Thyroid gland (tissue), 4 donors: ENCODE results near the gene TNNC2. TPM values are rescaled to one million over a fixed set of nuclear protein-coding genes. Genes with fewer than 3 reads are reported as not detected.
A peak's percentile ranks its signal among the peaks of the same experiment; 100 is the strongest.

Experiments
- DNase-seq, 2 donors: peaks; one replicate each; pipeline ENCODE4 v3.0.0-alpha.2; 2019
- H3K27ac ChIP-seq, 3 donors: fragments of 200-600 bp; sonication (generic); 1 replicate in 2 of 3; 2 replicates in 1 of 3; pipeline ENCODE4 v1.5.1; 2016 to 2019; ENCODE audit warnings: mild to moderate bottlenecking in 1 of 3, moderate library complexity in 1 of 3
- H3K27me3 ChIP-seq: fragments of 200-600 bp; sonication (generic); one replicate; pipeline ENCODE4 v1.5.1; 2019
- H3K36me3 ChIP-seq, 2 donors: fragments of 200-600 bp; sonication (generic); one replicate each; pipeline ENCODE4 v1.5.1; 2016 to 2019
- H3K4me1 ChIP-seq, 2 donors: fragments of 200-600 bp; sonication (generic); one replicate each; pipeline ENCODE4 v1.5.1; 2017 to 2019
- H3K4me3 ChIP-seq, 3 donors: fragments of 200-600 bp; sonication (generic); replicated peaks in 1 of 3; 1 replicate in 2 of 3; 2 replicates in 1 of 3; pipeline ENCODE4 v1.5.1; 2016; ENCODE audit warnings: mild to moderate bottlenecking in 1 of 3
- H3K9me3 ChIP-seq: fragments of 200-600 bp; sonication (generic); one replicate; pipeline ENCODE4 v1.5.1; 2017
- CTCF ChIP-seq, 6 experiments: fragments of 200-600 bp in 3 of 6; fragments of 450-650 bp in 3 of 6; sonication (generic) in 3 of 6; IDR thresholded peaks; one replicate each; pipeline ENCODE4 v1.5.1; 2016 to 2019; ENCODE audit warnings: antibody characterized with exemption in 6 of 6, mild to moderate bottlenecking in 2 of 6, inconsistent platforms in 1 of 6, moderate library complexity in 1 of 6
- POLR2A ChIP-seq, 2 donors: fragments of 450-650 bp; IDR thresholded peaks; one replicate each; pipeline ENCODE4 v1.6.1; 2017; ENCODE audit warnings: antibody characterized with exemption in 2 of 2, mild to moderate bottlenecking in 2 of 2, moderate library complexity in 1 of 2
- WGBS, 2 donors: methylation state at CpG; one replicate each; pipeline ENCODE4 v1.1.5; 2017; 5-methylcytosine and 5-hydroxymethylcytosine counted together
- intact Hi-C: fragments of 100-400 bp; cut with DNase I; formaldehyde crosslinking; loops from one replicate; pipeline ENCODE4 v1.15.1; 2023
- small RNA-seq: library from RNA; depleted of rRNA; stranded (forward); fragments of <200 nt; gene quantifications from one replicate; pipeline ENCODE3, GENCODE V24; 2016
- total RNA-seq, 4 donors: library from RNA; depleted of rRNA; stranded (reverse); fragments of >200 nt; gene quantifications; one replicate each; pipeline ENCODE4 v1.2.3, GENCODE V29; 2016

TNNC2 gene
- total RNA-seq, 4 donors from 2014 or later = 1.4 TPM; not detected in 3

- DNase-seq = peak; percentile 95
- no peak for TF ChIP-seq CTCF (IDR thresholded peaks at IDR 0.05)
- TF ChIP-seq POLR2A (IDR thresholded peaks at IDR 0.05) = no peak
- H3K36me3 ChIP-seq = no peaks in the 10 kb centered on the region
- no peak overlapping the region for H3K4me3 ChIP-seq
- peak overlapping the region; percentile 59 to 95 (median 91) for H3K27ac ChIP-seq
- H3K9me3 ChIP-seq = no peaks in the 10 kb centered on the region
- no peaks in the 10 kb centered on the region for H3K27me3 ChIP-seq
- peaks cover 16 to 28% of the 10 kb centered on the region in 2 donors for H3K4me1 ChIP-seq
- WGBS, 2 donors = 54 to 58% methylated on average over 8 of the region's 8 CpGs
- intact Hi-C loops = loop anchor here (10.0 kb wide), 1 partner anchor 464 kb away; no protein-coding TSS in a partner anchor
Measured at GRCh38 chr20:45779011-45779915, 47.8 kb downstream of the TNNC2 start.

- WGBS, 2 donors = 76 to 82% methylated on average over 7 of the region's 7 CpGs
- no peak overlapping the region for H3K4me3 ChIP-seq
Measured at GRCh38 chr20:45776931-45777330, 50.2 kb downstream of the TNNC2 start.

GRCh38 chr20:45775411-45775810 is 51.7 kb downstream of the TNNC2 start:
- H3K9me3 ChIP-seq = no peaks in the 10 kb centered on the region
- H3K27me3 ChIP-seq = no peaks in the 10 kb centered on the region
- no peaks in the 10 kb centered on the region for H3K36me3 ChIP-seq
- WGBS, 2 donors = 88 to 95% methylated on average over 6 of the region's 6 CpGs
- intact Hi-C loops = loop anchor here (10.0 kb wide), 1 partner anchor 461 kb away; no protein-coding TSS in a partner anchor
- no peak for DNase-seq
- peaks cover 16 to 26% of the 10 kb centered on the region in 2 donors for H3K4me1 ChIP-seq
- H3K4me3 ChIP-seq = no peak overlapping the region
- no peak overlapping the region for H3K27ac ChIP-seq
- TF ChIP-seq CTCF (IDR thresholded peaks at IDR 0.05) = no peak
- TF ChIP-seq POLR2A (IDR thresholded peaks at IDR 0.05) = no peak

More at GRCh38 chr20:45776931-45777330, 50.2 kb downstream of the TNNC2 start:
- no peak for DNase-seq
- TF ChIP-seq POLR2A (IDR thresholded peaks at IDR 0.05) (no peak), CTCF (IDR thresholded peaks at IDR 0.05) (no peak)
- H3K27ac ChIP-seq = no peak overlapping the region
- no peaks in the 10 kb centered on the region for H3K36me3 ChIP-seq
- no peaks in the 10 kb centered on the region for H3K9me3 ChIP-seq
- peaks cover 16 to 28% of the 10 kb centered on the region in 2 donors for H3K4me1 ChIP-seq
- no peaks in the 10 kb centered on the region for H3K27me3 ChIP-seq
- intact Hi-C loops = loop anchor here (10.0 kb wide), 1 partner anchor 462 kb away; no protein-coding TSS in a partner anchor

GRCh38 chr20:45774945-45775344 is 52.2 kb downstream of the TNNC2 start:
- H3K27me3 ChIP-seq = no peaks in the 10 kb centered on the region
- no peaks in the 10 kb centered on the region for H3K9me3 ChIP-seq
- no peaks in the 10 kb centered on the region for H3K36me3 ChIP-seq
- no peak overlapping the region for H3K4me3 ChIP-seq
- H3K4me1 ChIP-seq = peaks cover 16 to 22% of the 10 kb centered on the region in 2 donors
- intact Hi-C loops = loop anchor here (10.0 kb wide), 1 partner anchor 460 kb away; no protein-coding TSS in a partner anchor
- no peak overlapping the region for H3K27ac ChIP-seq
- WGBS, 2 donors = 76 to 78% methylated on average over 2 of the region's 2 CpGs
- no peak for DNase-seq
- TF ChIP-seq POLR2A (IDR thresholded peaks at IDR 0.05) (no peak), CTCF (IDR thresholded peaks at IDR 0.05) (no peak)

Small RNA genes within 50 kb of the gene (small RNA-seq; reads per million reads assigned to genes)
- gene RNU6ATAC38P = not detected

Other genes starting within 250 kb of the TNNC2 start
- gene WFDC8, start 248.0 kb downstream of the TNNC2 start, total RNA-seq = 1 to 10 TPM in 1 of 4 donors, under 1 TPM in 1, not detected in 2; 0.78 to 1.3 TPM
- gene WFDC10A, start 197.6 kb downstream of the TNNC2 start, total RNA-seq = not detected
- gene WFDC9, start 196.0 kb downstream of the TNNC2 start, total RNA-seq = not detected
- gene WFDC11, start 157.1 kb downstream of the TNNC2 start, total RNA-seq = not detected
- gene WFDC13, start 125.3 kb downstream of the TNNC2 start, total RNA-seq = not detected
- not detected for gene WFDC10B, start 122.3 kb downstream of the TNNC2 start, total RNA-seq
- gene SPINT4, start 105.0 kb downstream of the TNNC2 start, total RNA-seq = not detected
- under 1 TPM in 1 of 4 donors, not detected in 3; 0.94 TPM for gene WFDC3, start 35.4 kb downstream of the TNNC2 start, total RNA-seq
- 10 to 100 TPM; 22.1 to 26.4 (median 24.9) TPM for gene DNTTIP1, start 35.4 kb downstream of the TNNC2 start, total RNA-seq
- 1 to 10 TPM in 2 of 4 donors, under 1 TPM in 1, not detected in 1; 0.45 to 5.8 (median 2.6) TPM for gene UBE2C, start 14.7 kb downstream of the TNNC2 start, total RNA-seq
- gene SNX21, start 6.5 kb upstream of the TNNC2 start, total RNA-seq = 10 to 100 TPM; 41.5 to 54.9 (median 48.8) TPM
- 10 to 100 TPM; 36.3 to 73.8 (median 50.6) TPM for gene ACOT8, start 30.1 kb upstream of the TNNC2 start, total RNA-seq
- gene ZSWIM3, start 30.3 kb upstream of the TNNC2 start, total RNA-seq = 1 to 10 TPM; 2.2 to 4.5 (median 3.9) TPM
- 10 to 100 TPM in 2 of 4 donors, 1 to 10 TPM in 2; 7.7 to 14.6 (median 10.9) TPM for gene ZSWIM1, start 53.9 kb upstream of the TNNC2 start, total RNA-seq
- 1 to 10 TPM in 3 of 4 donors, not detected in 1; 3.0 to 8.8 (median 5.0) TPM for gene SPATA25, start 60.3 kb upstream of the TNNC2 start, total RNA-seq
- gene NEURL2, start 63.9 kb upstream of the TNNC2 start, total RNA-seq = 10 to 100 TPM; 12.6 to 17.4 (median 16.1) TPM
- 100 to 1,000 TPM in 1 of 4 donors, 10 to 100 TPM in 3; 42.7 to 103 (median 51.3) TPM for gene CTSA, start 64.0 kb upstream of the TNNC2 start, total RNA-seq
- 100 to 1,000 TPM in 1 of 4 donors, 10 to 100 TPM in 3; 22.7 to 260 (median 70.1) TPM for gene PLTP, start 84.8 kb upstream of the TNNC2 start, total RNA-seq
- gene PCIF1, start 107.4 kb upstream of the TNNC2 start, total RNA-seq = 10 to 100 TPM; 28.1 to 63.6 (median 49.1) TPM
- 10 to 100 TPM; 18.1 to 31.6 (median 25.6) TPM for gene ZNF335, start 144.9 kb upstream of the TNNC2 start, total RNA-seq
- gene MMP9, start 181.6 kb upstream of the TNNC2 start, total RNA-seq = 1 to 10 TPM in 2 of 4 donors, under 1 TPM in 2; 0.33 to 1.4 (median 1.1) TPM
- gene SLC12A5, start 201.9 kb upstream of the TNNC2 start, total RNA-seq = 1 to 10 TPM in 1 of 4 donors, not detected in 3; 1.6 TPM